Fibroblast of skin of back (primary cell): Measurements from ENCODE around the gene IFITM10.
A peak's percentile ranks its signal among the peaks of the same experiment; 100 is the strongest.
"Not testable (repeated sequence)": the region's sequence is repeated elsewhere in the genome, so short reads cannot be mapped to it uniquely, and the experiment has no call there.

Experiments
- DNase-seq: peaks from one replicate; pipeline ENCODE4 v3.0.0-alpha.2; 2013

IFITM10 gene

DNA sequence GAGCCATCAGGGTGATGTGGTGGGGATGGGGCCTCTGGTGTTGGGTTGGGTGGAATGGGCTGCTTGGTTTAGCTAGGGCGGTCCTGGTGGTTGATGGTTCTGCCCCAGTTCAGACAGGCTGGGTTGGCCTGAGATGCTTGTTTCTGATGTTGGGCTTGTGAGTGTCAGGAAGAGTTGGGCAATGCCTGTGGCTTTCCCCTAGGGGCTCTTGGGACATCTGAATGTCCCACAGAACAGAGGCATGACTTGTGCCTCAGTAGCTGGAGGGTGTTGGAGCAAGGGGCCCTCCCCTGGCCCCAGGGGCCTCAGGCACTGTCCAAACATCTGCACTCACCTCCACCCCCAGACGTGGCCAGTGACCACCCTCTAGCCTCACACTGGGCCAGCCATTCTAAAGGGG is 27.3 kb upstream of the IFITM10 start:
- no peak for DNase-seq

DNA sequence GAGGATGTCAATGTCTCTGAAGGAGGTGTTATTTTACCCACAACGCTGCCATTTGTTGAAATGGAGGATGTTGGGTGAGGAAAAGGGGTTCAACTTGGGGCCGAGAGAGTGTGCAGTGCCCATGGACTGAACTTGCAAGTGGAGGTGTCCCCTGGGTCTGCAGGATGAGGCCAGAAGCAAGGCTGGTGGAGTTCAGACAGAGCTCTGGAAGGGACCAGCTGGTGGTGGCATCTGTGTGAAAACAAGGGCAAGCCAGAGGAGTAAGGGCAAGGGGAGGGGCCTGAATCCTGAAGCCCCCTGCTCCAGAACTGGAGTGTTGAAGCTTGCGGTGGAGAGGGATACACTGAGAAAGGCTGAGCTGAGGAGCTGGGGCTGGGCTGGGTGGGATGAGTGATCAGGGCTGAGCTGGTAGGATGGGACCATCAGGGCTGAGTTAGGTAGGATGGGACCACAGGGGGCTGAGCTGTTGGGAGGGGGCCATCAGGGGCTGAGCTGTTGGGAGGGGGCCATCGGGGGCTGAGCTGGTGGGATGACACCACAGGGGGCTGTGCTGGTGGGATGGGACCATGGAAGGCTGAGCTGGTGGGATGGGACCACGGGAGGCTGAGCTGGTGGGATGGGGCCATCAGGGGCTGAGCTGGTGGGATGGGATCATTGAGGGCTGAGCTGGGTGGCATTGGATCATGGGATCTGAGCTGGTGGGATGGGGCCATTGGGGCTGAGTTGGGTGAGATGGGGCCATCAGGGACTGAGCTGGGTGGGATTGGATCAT is 26.7 kb upstream of the IFITM10 start:
- no peak for DNase-seq

DNA sequence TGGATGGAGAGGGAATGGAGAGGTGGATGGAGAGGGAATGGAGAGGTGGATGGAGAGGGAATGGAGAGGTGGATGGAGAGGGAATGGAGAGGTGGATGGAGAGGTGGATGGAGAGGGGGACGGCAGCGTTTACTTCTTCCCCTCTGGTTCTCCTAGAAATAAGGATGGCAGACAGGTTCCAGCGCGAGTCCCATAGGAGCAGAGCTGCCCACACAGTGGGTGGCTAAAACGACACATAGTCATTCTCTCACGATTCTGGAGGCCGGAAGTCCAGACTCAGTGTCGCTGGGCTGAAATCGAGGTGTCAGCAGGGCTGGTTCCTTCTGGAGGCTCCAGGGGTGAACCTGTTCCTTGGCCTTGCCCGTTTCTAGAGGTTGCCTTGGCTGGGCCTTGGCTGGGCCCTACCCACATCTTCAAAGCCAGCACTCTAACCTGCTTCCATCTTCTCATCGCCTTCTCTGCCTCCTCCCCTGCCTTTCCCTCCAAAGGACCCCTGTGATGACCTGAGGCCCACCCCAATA is 26.0 kb upstream of the IFITM10 start:
- no peak for DNase-seq

- no peak for DNase-seq
Measured at GRCh38 chr11:1774886-1775285, 24.5 kb upstream of the IFITM10 start.

GRCh38 chr11:1773994-1774550 is 23.7 kb upstream of the IFITM10 start:
- no peak for DNase-seq

GRCh38 chr11:1773131-1773993 is 23.0 kb upstream of the IFITM10 start:
- no peak for DNase-seq

GRCh38 chr11:1772270-1773130 is 22.1 kb upstream of the IFITM10 start:
- DNase-seq: peak; percentile 93

DNA sequence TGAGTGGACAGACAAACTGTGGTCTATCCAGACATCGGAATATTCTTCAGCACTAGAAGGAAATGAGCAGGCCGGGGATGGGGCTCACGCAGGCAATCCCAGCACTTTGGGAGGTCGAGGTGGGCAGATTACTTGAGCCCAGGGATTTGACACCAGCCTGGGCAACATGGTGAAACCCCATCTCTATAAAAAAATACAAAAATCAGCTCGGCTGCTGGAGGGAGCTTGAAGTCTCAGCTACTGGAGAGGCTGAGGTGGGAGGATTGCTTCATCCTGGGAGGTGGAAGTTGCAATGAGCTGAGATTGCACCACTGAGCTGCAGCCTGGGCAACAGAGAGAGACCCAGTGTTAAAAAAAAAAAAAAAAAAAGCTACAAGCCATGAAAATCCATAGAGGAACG is 21.3 kb upstream of the IFITM10 start:
- DNase-seq: no peak

DNA sequence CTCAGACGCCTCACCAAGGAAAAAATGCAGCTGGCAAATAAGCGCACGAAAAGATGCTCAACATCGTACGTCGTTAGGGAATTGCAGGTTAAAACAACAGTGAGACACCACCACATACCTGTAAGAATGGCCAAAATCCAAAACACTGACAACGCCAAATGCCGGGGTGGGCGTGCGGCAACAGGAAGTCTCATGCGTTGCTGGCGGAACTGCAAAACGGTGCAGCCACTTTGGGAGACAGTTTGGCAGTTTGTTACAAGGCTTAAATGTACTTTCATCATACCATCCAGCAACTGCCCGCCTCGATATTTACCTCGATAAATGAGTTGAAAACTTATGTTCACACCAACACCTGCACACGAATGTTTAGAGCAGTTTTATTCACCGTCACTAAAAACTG is 20.9 kb upstream of the IFITM10 start:
- DNase-seq: no peak

- DNase-seq: no peak
Measured at GRCh38 chr11:1770528-1770927, 20.1 kb upstream of the IFITM10 start.

DNA sequence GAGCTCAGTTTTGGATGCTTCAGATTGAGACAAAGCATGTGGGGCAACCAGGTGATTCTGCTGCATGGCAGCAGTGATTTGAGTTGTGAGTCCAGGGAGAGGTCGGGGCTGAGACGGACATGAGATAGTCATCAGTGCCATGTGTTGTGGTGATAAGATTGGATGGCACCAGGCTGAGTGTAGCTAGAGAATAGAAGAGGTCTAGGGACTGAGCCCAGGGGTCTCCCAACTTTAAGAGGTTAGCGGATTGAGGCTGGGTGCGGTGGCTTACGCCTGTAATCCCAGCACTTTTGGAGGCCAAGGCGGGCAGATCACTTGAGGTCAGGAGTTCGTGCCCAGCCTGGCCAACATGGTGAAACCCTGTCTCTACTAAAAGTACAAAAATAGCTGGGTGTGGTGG is 19.7 kb upstream of the IFITM10 start:
- no peak for DNase-seq

GRCh38 chr11:1769304-1769936 is 19.0 kb upstream of the IFITM10 start:
- not testable (repeated sequence) for DNase-seq

GRCh38 chr11:1768141-1768469 is 17.7 kb upstream of the IFITM10 start:
- DNase-seq: no peak

- no peak for DNase-seq
Measured at GRCh38 chr11:1767399-1768140, 17.2 kb upstream of the IFITM10 start.

DNA sequence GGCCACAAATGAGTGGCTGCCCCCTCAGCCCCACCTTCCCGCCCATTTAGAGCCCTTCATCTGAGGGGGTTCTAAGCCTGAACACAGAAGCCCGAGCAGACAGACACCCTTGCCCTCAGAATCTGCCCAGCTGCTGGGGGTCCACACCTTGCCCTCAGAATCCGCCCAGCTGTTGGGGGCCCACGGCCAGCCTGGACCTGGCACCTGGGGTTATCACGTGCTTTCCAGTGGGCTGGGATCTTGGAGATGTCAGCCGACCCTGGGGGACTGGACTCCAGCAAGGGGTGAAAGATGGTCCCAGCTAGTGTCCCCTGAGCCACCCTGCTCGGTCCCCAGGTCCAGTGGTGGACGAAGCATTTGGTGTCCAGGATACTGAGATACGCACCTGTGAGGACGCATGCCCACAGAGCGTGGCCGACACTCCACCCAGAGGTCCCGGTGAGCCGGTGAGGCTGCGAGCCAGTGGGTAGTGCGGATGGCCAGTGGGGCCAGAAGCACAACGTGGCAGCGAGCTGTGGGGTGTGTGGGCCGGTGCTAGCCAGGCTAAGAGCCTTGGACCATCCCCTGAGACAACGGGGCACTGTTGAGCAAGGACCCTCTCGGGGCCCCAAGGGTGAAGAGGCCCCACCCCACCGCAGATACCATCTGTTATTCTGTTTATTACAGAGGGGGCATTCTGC is 16.5 kb upstream of the IFITM10 start:
- DNase-seq: no peak

DNA sequence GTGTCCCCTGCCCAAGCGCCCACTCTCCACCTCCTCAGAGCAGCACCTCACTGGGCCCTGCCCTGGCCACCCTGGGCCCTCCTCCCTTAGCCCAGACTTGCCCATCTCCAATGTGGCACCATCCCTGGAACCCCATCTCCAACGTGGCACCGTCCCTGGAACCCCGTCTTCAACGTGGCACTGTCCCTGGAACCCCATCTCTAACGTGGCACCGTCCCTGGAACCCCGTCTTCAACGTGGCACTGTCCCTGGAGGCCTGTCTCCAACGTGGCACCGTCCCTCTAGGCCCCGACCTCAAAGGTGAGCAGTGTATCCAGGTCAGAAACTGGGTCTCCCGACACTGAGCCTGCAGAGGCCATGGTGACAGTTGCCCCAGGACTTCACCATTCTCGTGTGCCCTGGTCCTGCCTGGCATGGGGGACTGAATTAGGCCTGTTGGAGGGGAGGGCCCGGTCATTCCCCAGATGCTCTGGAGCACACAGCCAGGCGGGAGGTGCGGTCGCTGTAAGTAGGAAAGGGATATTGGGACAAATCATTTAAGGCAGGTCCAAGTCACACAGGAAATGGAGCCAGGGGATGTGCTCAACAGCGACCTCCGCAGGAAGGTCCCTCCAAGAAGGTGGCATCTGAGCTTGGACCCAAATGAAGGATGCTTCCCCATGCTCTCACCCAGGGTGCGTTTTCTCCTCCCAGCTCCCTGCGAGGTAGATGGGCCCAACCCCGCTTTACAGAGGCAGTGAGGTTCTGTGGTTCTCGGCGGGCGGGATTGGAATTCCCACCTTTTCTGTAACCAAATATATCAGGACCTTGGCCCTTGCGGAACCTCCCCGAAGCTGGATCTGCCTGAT is 15.7 kb upstream of the IFITM10 start:
- DNase-seq: no peak

DNA sequence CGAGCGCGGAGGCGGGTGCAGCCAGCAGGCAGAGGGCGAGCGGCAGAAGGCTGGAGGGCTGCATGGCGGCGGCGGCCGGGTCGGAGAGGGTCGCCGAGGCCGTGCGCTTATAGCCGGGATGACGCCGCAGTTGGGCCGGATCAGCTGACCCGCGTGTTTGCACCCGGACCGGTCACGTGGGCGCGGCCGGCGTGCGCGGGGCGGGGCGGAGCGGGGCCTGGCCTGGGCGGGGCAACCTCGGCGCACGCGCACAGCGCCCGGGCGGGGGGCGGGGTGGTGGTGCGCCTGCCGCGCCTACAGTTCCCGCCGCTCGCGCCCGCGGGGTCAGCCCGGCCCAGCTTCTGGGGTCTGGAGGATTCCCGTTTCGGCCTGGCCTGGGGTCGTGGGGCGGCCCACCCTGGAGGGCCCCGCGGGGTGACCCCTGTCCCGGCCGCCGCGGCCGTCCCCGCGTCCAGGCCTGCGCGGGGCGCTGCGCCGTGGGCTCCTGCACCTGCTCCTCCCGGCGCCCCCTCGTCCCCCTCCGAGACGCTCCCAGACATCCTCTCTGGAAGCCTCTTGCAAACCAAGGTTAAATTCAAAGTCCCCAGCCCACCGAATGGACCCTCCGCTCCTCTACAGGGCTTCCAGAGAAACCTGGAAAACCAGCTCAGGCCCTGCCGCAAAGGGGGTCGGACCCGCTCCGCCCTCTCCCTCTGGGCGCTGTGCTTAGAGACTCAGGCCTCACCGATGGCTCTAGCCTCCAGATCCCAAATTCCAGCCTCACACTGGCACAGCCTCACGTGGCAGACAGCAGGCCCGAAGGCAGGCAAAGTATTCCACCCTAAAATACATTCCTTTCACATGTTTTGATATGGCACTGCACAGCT is 13.6 kb upstream of the IFITM10 start, which contains the start of gene CTSD:
Gene CTSD, minus strand, starts transcription at position 132 of the 866 bp plus-strand sequence. Its CDS starts 68 bp downstream, at position 64.
- peak; percentile 79 for DNase-seq

GRCh38 chr11:1763336-1763795 is 13.0 kb upstream of the IFITM10 start:
- no peak for DNase-seq
